ENCODE results near the gene DCDC1. TPM values are rescaled to one million over a fixed set of nuclear protein-coding genes. Genes with fewer than 3 reads are reported as not detected.
"Not testable (repeated sequence)": the region's sequence is repeated elsewhere in the genome, so short reads cannot be mapped to it uniquely, and the experiment has no call there.

Gene DCDC1
- polyA plus RNA-seq, 2 of the 4 experiments (the other 2 are of a cell fraction): 2.8 to 9.5 TPM

- no peak for TF ChIP-seq MAX (IDR thresholded peaks at IDR 0.05)
- no peak for TF ChIP-seq MAZ (IDR thresholded peaks at IDR 0.05; ENCODE audit: borderline replicate concordance, low read depth, low read length)
- no peak for TF ChIP-seq USF2 (IDR thresholded peaks at IDR 0.05)
These were observed 65.8 kb downstream of the DCDC1 start (continued) for GRCh38 chr11:31303644-31304180.

- POLR2A ChIA-PET: no interaction called here
- FAIRE-seq: no peak
These were observed 67.7 kb downstream of the DCDC1 start for GRCh38 chr11:31301549-31302510.

GRCh38 chr11:31295308-31295707 is 74.2 kb downstream of the DCDC1 start:
- Histone ChIP-seq H3K4me1 (no peaks in the 10 kb centered on the region), H3K9me3 (no peaks in the 10 kb centered on the region), H3K27ac (no peak overlapping the region), H3K4me3 (no peak overlapping the region), H3K4me2 (no peak overlapping the region)
- WGBS (ENCODE audit: missing lambda C conversion rate): 21% methylated on average over 3 of the region's 3 CpGs
- TF ChIP-seq, protein P1, sequence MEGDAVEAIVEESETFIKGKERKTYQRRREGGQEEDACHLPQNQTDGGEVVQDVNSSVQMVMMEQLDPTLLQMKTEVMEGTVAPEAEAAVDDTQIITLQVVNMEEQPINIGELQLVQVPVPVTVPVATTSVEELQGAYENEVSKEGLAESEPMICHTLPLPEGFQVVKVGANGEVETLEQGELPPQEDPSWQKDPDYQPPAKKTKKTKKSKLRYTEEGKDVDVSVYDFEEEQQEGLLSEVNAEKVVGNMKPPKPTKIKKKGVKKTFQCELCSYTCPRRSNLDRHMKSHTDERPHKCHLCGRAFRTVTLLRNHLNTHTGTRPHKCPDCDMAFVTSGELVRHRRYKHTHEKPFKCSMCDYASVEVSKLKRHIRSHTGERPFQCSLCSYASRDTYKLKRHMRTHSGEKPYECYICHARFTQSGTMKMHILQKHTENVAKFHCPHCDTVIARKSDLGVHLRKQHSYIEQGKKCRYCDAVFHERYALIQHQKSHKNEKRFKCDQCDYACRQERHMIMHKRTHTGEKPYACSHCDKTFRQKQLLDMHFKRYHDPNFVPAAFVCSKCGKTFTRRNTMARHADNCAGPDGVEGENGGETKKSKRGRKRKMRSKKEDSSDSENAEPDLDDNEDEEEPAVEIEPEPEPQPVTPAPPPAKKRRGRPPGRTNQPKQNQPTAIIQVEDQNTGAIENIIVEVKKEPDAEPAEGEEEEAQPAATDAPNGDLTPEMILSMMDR (IDR thresholded peaks at IDR 0.05): no peak
- TF ChIP-seq JUN (IDR thresholded peaks at IDR 0.05): no peak
- no peak for TF ChIP-seq POLR2A (IDR thresholded peaks at IDR 0.05; ENCODE audit: low read length)
- no peak for TF ChIP-seq POLR2AphosphoS2 (conservative IDR thresholded peaks at IDR 0.05; ENCODE audit: low read length)
- no peak for TF ChIP-seq ZSCAN20 (CRISPR knock-in tag; IDR thresholded peaks at IDR 0.05)
- TF ChIP-seq NR3C1 (IDR thresholded peaks at IDR 0.05): no peak
- TF ChIP-seq ELK1 (IDR thresholded peaks at IDR 0.05; ENCODE audit: low read depth, low read length): no peak
- TF ChIP-seq HMGXB4 (CRISPR knock-in tag; IDR thresholded peaks at IDR 0.05; ENCODE audit: borderline replicate concordance): no peak
- TF ChIP-seq HOXB13 (CRISPR knock-in tag; IDR thresholded peaks at IDR 0.05; ENCODE audit: low read depth): no peak
- TF ChIP-seq EHMT2 (IDR thresholded peaks at IDR 0.05; ENCODE audit: low read depth): no peak
- no peak for FAIRE-seq
- DNase-seq (ENCODE audit: low read depth in 1 of 2, low spot score in 1 of 2): no peak
- ATAC-seq: no peak
- CTCF ChIA-PET: interaction anchor here (0.8 kb wide), 1 partner anchor 180 kb away, joined by 3 read pairs; no protein-coding TSS in a partner anchor
- POLR2A ChIA-PET: no interaction called here

More at GRCh38 chr11:31301549-31302510, 67.7 kb downstream of the DCDC1 start:
- Histone ChIP-seq H3K4me3 (no peak overlapping the region), H3K4me1 (no peaks in the 10 kb centered on the region), H3K27ac (no peak overlapping the region), H3K9me3 (no peaks in the 10 kb centered on the region), H3K4me2 (no peak overlapping the region)
- TF ChIP-seq CEBPB (IDR thresholded peaks at IDR 0.05) (no peak), JUNB (IDR thresholded peaks at IDR 0.05) (no peak), RAD21 (conservative IDR thresholded peaks at IDR 0.05 in 1 of 2, IDR thresholded peaks at IDR 0.05 in 1 of 2) (no peak), HOXA7 (CRISPR knock-in tag; IDR thresholded peaks at IDR 0.05) (no peak), KDM1A (IDR thresholded peaks at IDR 0.05; ENCODE audit: low read depth) (no peak)
- DNase-seq (ENCODE audit: low read depth in 1 of 2, low spot score in 1 of 2): no peak
- ATAC-seq: no peak
- WGBS (ENCODE audit: missing lambda C conversion rate): 45% methylated on average over 5 of the region's 5 CpGs
- CTCF ChIA-PET: no interaction called here

DNA sequence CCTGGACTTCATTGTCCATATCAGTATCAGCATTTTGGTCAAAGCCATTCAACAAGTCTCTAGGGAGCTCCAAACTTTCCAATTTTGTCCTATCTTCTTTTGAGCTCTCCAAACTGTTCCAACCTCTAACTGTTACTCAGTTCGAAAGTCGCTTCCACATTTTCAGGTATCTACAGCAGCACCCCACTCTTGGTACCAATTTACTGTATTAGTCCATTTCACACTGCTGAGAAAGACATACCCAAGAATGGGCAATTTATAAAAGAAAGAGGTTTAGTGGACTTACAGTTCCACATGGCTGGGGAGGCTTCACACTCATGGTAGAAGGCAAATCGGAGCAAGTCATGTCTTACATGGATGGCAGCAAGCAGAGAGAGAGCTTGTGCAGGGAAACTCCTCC is 96.0 kb downstream of the DCDC1 start:
- CTCF ChIA-PET; H3K9me3 ChIP-seq; H3K4me2 ChIP-seq; POLR2A ChIA-PET; H3K4me3 ChIP-seq; H3K27ac ChIP-seq; ATAC-seq; DNase-seq (ENCODE audit: low read depth in 1 of 2, low spot score in 1 of 2); FAIRE-seq; H3K4me1 ChIP-seq: not testable (repeated sequence)
- WGBS (ENCODE audit: missing lambda C conversion rate): 29% methylated on average over 3 of the region's 3 CpGs

Data from A549 (cell line).